Neural cell (in vitro differentiated cells): ENCODE data around the gene FGL2.

Experiments used
- POLR2AphosphoS5 ChIP-seq: IDR thresholded peaks from 2 replicates; pipeline ENCODE4 v1.6.1; 2012
- RAD21 ChIP-seq: fragments of 450-650 bp; conservative IDR thresholded peaks from 2 replicates; pipeline ENCODE4 v1.6.1; 2014; ENCODE audit warnings: antibody characterized with exemption, mild to moderate bottlenecking, moderate library complexity

DNA sequence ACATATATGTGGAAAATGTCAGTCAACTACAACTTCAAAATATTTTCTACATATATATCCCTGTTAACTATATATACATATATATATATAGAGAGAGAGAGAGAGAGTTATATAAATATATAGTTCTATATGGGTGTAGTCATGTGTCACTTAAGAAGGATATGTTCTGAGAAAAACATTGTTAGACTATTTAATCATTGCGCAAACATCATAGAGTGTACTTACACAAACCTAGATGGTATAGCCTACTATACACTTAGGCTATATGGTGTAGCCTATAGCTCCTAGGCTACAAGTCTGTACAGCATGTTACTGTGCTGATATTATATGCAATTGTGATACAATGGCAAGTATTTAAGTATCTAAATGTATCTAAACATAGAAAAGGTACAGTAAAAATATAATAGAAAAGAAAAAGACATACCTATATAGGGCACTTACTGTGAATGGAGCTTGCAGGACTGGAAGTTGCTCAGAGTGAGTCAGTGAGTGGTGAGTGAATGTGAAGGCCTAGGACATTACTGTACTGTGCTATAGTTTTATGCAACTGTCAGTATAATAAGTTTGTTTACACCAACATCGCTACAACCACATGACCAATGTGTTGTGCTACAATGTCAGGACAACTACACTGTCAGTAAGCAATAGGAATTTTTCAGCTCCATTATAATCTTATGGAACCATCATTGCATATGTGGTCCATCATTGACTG, 18.0 kb upstream of the FGL2 start:
- TF ChIP-seq POLR2AphosphoS5, result no peak
- TF ChIP-seq RAD21, result no peak
